ENCODE data around the gene RHOF. TPM values are rescaled to one million over a fixed set of nuclear protein-coding genes. Genes with fewer than 3 reads are reported as not detected.

RHOF gene
- total RNA-seq, 1 experiment from 2014 or later: 29.1 TPM

GRCh38 chr12:121780429-121780828 is 13.1 kb downstream of the RHOF start:
- Mint-ChIP-seq H3K9me3 (no peaks in the 10 kb centered on the region), H3K36me3 (ENCODE audit: insufficient read depth in 1 of 3, low read depth in 3 of 3) (peaks cover 5 to 23% (median 20%) of the 10 kb centered on the region in 3 experiments; a peak in 6 of 7 replicates), H3K27me3 (ENCODE audit: low read depth) (peaks cover 6% of the 10 kb centered on the region; the same call in 1 of the 2 replicates), H3K27ac (no peak overlapping the region), H3K4me1 (peaks cover 12 to 17% of the 10 kb centered on the region in 2 experiments), H3K4me3 (no peak overlapping the region)
- no peak overlapping the region for H2BK120ac ChIP-seq (ENCODE audit: low read depth, low read length, poor library complexity, severe bottlenecking)
- H3K79me2 ChIP-seq (ENCODE audit: insufficient read depth, low read length): no peaks in the 10 kb centered on the region
- no peak overlapping the region for H4K91ac ChIP-seq (ENCODE audit: insufficient read length, low read depth, low read length)
- H3K9ac ChIP-seq (ENCODE audit: extremely low read depth, insufficient read length, low read length): no peak overlapping the region
- H3K4me1 ChIP-seq (ENCODE audit: insufficient read depth, low read length): no peaks in the 10 kb centered on the region
- H4K8ac ChIP-seq (replicated peaks; ENCODE audit: insufficient read length, low read depth, low read length): no peak overlapping the region
- H2AFZ ChIP-seq (ENCODE audit: low read length): no peak overlapping the region
- no peak overlapping the region for H3K4ac ChIP-seq (ENCODE audit: low read depth, low read length)
- no CpG with 5 or more reads among the region's 11 CpGs for WGBS (ENCODE audit: extremely low coverage, insufficient read length, low lambda C conversion rate)
- no peak overlapping the region for H2AK5ac ChIP-seq (ENCODE audit: insufficient read length, low read length)
- no peaks in the 10 kb centered on the region for H3K23me2 ChIP-seq (ENCODE audit: insufficient read length, low read depth, low read length, poor library complexity, severe bottlenecking)
- no peak overlapping the region for H3K4me2 ChIP-seq (ENCODE audit: insufficient read depth, insufficient read length, low read length)
- H3K9me3 ChIP-seq (ENCODE audit: control insufficient read depth, low read depth, low read length): no peaks in the 10 kb centered on the region
- H4K5ac ChIP-seq (ENCODE audit: insufficient read length, low read depth, low read length): no peak overlapping the region
- no peak overlapping the region for H2BK20ac ChIP-seq (ENCODE audit: low read depth, low read length, poor library complexity, severe bottlenecking)
- no peaks in the 10 kb centered on the region for H3K79me1 ChIP-seq (ENCODE audit: insufficient read depth, low read depth, low read length, poor library complexity, severe bottlenecking)
- no peak overlapping the region for H2BK12ac ChIP-seq (ENCODE audit: insufficient read length, low read depth, low read length)
- no peak overlapping the region for H2BK5ac ChIP-seq (ENCODE audit: insufficient read length, low read length)
- H4K20me1 ChIP-seq (ENCODE audit: control insufficient read depth, insufficient read depth, insufficient read length): no peaks in the 10 kb centered on the region
- H3K23ac ChIP-seq (ENCODE audit: insufficient read length, low read depth, low read length): no peak overlapping the region
- H3K18ac ChIP-seq (ENCODE audit: insufficient read length, low read depth, low read length): no peak overlapping the region
- H3T11ph ChIP-seq (ENCODE audit: low read length): no peak overlapping the region
- H3K14ac ChIP-seq (ENCODE audit: insufficient read depth, low read length): no peak overlapping the region
- H2BK15ac ChIP-seq (ENCODE audit: low read depth, low read length): no peak overlapping the region
- H3K27ac ChIP-seq (ENCODE audit: insufficient read length, low read depth, low read length): no peak overlapping the region
- no peak for TF ChIP-seq CTCF (conservative IDR thresholded peaks at IDR 0.05)
- H3K56ac ChIP-seq (ENCODE audit: insufficient read length, low read depth, low read length): no peak overlapping the region
- H3K27me3 ChIP-seq (ENCODE audit: insufficient read depth, low read length): no peaks in the 10 kb centered on the region
- no peak for DNase-seq
